Measurements from ENCODE around the gene ASF1A. TPM values are rescaled to one million over a fixed set of nuclear protein-coding genes. Genes with fewer than 3 reads are reported as not detected.

ASF1A gene
- total RNA-seq, 2 donors from 2014 or later = 9.2 to 16.1 TPM

DNA sequence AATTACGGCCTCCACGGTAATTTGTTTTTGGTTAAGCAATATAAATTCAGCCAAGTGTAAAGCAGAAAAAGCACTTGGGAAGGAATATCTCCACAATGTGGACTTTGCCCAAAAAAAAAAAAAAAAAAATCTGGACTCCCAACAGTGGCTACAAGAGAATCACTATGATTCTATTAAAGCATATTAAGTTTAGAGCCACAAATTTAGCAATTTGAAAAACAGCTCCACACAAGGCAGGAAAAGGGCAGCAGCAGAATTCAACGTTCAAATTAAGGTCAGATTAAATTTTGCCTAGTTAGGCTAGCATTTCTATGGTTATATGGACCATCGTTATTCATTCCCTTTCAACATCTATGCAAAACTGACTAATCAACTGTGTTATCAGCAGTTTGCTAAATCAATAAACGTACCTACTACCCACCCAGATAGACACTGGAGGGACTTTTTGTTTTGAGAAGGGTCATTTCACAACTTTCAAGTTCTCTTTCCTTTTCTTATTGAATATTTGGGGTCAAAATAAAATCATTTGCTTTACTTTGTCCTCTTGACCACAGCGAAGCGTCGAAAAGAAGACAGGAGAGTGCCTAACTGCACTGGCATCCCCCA lies 40.0 kb downstream of the ASF1A start:
- peaks cover 12% of the 10 kb centered on the region for H3K36me3 ChIP-seq
- DNase-seq (ENCODE audit: low spot score) = no peak
- H3K9me3 ChIP-seq = no peaks in the 10 kb centered on the region
- TF ChIP-seq, protein P1, sequence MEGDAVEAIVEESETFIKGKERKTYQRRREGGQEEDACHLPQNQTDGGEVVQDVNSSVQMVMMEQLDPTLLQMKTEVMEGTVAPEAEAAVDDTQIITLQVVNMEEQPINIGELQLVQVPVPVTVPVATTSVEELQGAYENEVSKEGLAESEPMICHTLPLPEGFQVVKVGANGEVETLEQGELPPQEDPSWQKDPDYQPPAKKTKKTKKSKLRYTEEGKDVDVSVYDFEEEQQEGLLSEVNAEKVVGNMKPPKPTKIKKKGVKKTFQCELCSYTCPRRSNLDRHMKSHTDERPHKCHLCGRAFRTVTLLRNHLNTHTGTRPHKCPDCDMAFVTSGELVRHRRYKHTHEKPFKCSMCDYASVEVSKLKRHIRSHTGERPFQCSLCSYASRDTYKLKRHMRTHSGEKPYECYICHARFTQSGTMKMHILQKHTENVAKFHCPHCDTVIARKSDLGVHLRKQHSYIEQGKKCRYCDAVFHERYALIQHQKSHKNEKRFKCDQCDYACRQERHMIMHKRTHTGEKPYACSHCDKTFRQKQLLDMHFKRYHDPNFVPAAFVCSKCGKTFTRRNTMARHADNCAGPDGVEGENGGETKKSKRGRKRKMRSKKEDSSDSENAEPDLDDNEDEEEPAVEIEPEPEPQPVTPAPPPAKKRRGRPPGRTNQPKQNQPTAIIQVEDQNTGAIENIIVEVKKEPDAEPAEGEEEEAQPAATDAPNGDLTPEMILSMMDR (IDR thresholded peaks at IDR 0.05) = no peak
- H3K27ac ChIP-seq = peak overlapping the region in 1 of 2 donors; percentile 94
- H3K4me3 ChIP-seq = peak overlapping the region; percentile 71 to 76
- H3K4me1 ChIP-seq = peaks cover 0 to 13% of the 10 kb centered on the region in 2 donors
- H3K27me3 ChIP-seq = no peaks in the 10 kb centered on the region

DNA sequence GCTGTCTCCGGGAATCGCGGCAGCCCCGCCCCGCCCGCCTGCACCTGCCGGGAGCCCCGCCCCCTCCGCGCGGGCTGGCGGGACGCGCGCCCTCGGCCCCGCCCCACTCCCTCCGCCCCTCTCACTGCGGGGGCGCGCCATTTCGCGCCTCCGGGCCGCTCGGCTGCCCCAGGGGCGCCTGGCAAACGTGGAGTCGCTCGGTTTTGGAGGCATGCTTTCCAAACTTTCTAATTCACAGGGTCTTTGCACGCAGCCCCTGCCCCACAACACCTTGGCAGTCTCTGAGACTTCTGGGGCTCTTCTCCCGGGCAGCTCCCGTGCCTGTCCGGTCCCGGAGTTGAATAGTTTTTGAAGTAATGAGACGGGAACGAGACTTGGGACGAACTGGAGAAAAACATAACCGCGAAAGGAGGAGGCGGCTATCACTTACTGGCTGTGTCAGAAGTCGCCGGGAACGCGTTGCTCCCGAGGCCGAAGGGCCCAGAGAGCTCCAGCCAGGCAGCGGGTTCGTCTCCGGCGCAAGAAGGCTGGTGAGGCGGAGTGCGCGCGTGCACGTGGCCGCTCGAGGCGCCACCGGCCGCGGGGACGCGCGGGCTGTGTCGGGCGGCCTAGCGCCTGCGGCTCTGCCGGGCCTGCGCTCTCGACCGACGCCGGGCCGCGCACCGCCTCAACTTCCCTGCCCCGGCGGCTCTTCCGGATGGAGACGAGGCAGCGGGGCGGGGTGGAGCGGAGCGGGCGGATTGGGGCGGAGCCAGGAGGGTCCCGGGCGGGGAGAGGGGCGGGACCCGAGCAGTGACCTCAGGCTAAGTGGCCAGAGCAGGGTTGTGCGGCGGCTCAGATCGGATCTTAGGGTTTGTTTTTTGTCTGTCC lies 40.7 kb downstream of the ASF1A start, which contains the start of gene MCM9:
Gene MCM9, minus strand, starts transcription at position 699 of the 870 bp plus-strand sequence. CDS start 3,436 bp downstream, outside the sequence.
- no peaks in the 10 kb centered on the region for H3K27me3 ChIP-seq
- peaks cover 12% of the 10 kb centered on the region for H3K36me3 ChIP-seq
- H3K27ac ChIP-seq = peak within 1 kb of the TSS; percentile 94
- peaks cover 0 to 13% of the 10 kb centered on the region in 2 donors for H3K4me1 ChIP-seq
- peak; percentile 85 for DNase-seq (ENCODE audit: low spot score)
- TF ChIP-seq, protein P1 (IDR thresholded peaks at IDR 0.05) = no peak
- H3K4me3 ChIP-seq = peak within 1 kb of the TSS; percentile 71 to 76
- H3K9me3 ChIP-seq = no peaks in the 10 kb centered on the region

DNA sequence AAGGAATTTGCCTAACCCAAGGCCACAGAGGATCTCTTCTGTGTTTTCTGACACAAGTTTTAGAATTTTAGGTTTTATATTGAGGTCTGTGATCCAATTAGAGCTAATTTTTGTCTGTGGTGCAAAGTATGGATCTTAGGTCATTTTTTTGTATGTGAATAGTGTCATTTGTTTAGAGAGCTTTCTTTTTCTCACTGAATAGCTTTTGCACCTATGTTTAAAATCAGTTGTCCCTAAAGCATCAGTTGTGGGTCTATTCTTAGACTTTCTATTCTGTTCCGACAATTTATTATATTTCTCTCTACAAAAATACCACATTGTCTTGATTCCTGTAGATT lies 41.3 kb downstream of the ASF1A start:
- DNase-seq (ENCODE audit: low spot score) = no peak
- Histone ChIP-seq H3K27me3 (no peaks in the 10 kb centered on the region), H3K4me1 (peaks cover 0 to 13% of the 10 kb centered on the region in 2 donors), H3K27ac (peak overlapping the region; percentile 94), H3K36me3 (peaks cover 10% of the 10 kb centered on the region), H3K4me3 (peak overlapping the region; percentile 71 to 76), H3K9me3 (no peaks in the 10 kb centered on the region)
- TF ChIP-seq, protein P1 (IDR thresholded peaks at IDR 0.05) = no peak

DNA sequence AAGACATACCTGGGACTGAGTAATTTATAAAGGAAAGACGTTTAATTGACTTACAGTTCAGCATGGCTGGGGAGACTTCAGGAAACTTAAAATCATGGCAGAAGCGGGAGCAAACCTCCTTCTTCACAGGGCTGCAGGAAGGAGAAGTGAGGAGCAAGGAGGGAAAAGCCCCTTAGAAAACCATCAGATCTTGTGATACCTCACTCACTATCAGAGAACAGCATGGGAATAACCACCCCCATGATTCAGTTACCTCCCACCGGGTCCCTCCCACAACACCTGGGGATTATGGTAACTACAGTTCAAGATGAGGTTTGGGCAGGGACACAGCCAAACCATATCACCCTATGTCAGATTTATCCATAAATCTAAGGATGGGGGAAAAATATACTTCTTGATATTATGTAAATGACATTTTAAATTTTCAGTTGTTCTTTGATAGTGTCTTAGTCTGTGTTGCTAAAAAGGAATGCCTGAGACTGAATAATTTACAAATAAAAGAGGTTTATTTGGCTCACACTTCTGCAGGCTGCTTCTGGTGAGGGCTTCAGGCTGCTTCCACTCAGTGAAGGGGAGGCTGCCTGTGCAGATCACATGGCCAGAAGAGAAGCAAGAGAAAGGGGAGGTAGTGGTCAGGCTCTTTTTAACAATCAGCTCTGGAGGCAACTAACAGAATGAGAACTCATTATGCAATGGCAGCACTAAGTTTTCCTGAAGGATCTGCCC lies 42.2 kb downstream of the ASF1A start:
- TF ChIP-seq, protein P1 (IDR thresholded peaks at IDR 0.05) = no peak
- DNase-seq (ENCODE audit: low spot score) = no peak
- no peak overlapping the region for H3K4me3 ChIP-seq

DNA sequence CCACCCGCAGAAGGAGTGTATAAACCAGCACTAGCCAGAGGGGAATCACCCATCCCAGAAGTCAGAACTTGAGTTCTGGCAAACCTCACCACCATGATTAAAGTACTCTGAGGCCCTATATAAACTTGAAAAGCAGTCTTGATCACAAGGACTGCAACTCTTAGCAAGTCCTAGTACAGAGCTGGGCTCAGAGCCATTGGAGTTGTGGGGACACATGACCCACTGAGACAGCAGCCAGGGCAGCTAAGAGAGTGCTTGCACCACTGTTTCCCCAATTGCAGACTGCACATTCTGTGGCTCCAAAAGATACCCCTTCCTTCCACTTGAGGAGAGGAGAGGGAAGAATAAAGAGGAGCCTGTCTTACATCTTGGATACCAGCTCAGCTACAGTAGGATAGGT lies 45.7 kb downstream of the ASF1A start:
- no peak overlapping the region for H3K27ac ChIP-seq
- H3K9me3 ChIP-seq = peaks cover 0 to 4% of the 10 kb centered on the region in 2 donors
- TF ChIP-seq, protein P1 (IDR thresholded peaks at IDR 0.05) = no peak
- H3K27me3 ChIP-seq = no peaks in the 10 kb centered on the region
- no peaks in the 10 kb centered on the region for H3K36me3 ChIP-seq
- no peak for DNase-seq (ENCODE audit: low spot score)
- no peak overlapping the region for H3K4me3 ChIP-seq
- H3K4me1 ChIP-seq = peaks cover 0 to 7% of the 10 kb centered on the region in 2 donors

More for the DNA sequence above, 42.2 kb downstream of the ASF1A start:
- Histone ChIP-seq H3K27me3 (no peaks in the 10 kb centered on the region), H3K9me3 (no peaks in the 10 kb centered on the region), H3K27ac (no peak overlapping the region), H3K36me3 (peaks cover 1% of the 10 kb centered on the region), H3K4me1 (peaks cover 0 to 13% of the 10 kb centered on the region in 2 donors)
